Spleen (tissue), 11 donors: ENCODE measurements around the gene MPIG6B. TPM values are rescaled to one million over a fixed set of nuclear protein-coding genes. Genes with fewer than 3 reads are reported as not detected.

ENCODE experiments used
- DNase-seq: peaks from one replicate; pipeline ENCODE4 v3.0.0-alpha.2; 2020
- H3K27ac ChIP-seq, 8 donors: fragments of 200-600 bp; sonication (generic) in 7 of 8; 1 replicate in 4 of 8; 2 replicates in 4 of 8; pipeline versions ENCODE4 v1.5.0 to v1.8.0; 2016 to 2021; ENCODE audit warnings: inconsistent platforms in 4 of 8, mild to moderate bottlenecking in 4 of 8, moderate library complexity in 1 of 8
- H3K27me3 ChIP-seq, 7 donors: fragments of 200-600 bp; sonication (generic) in 6 of 7; replicated peaks in 1 of 7; 1 replicate in 4 of 7; 2 replicates in 3 of 7; pipeline versions ENCODE4 v1.5.0 to v1.8.0; 2016 to 2021; ENCODE audit warnings: inconsistent platforms in 3 of 7, mild to moderate bottlenecking in 1 of 7
- H3K36me3 ChIP-seq, 6 donors: fragments of 200-600 bp; sonication (generic) in 5 of 6; 1 replicate in 4 of 6; 2 replicates in 2 of 6; pipeline versions ENCODE4 v1.5.0 to v1.8.0; 2016 to 2021; ENCODE audit warnings: inconsistent platforms in 2 of 6
- H3K4me1 ChIP-seq, 6 donors: fragments of 200-600 bp; sonication (generic) in 5 of 6; 1 replicate in 3 of 6; 2 replicates in 3 of 6; pipeline versions ENCODE4 v1.5.0 to v1.8.0; 2016 to 2021; ENCODE audit warnings: inconsistent platforms in 3 of 6
- H3K4me3 ChIP-seq, 8 donors: fragments of 200-600 bp; sonication (generic) in 7 of 8; 1 replicate in 4 of 8; 2 replicates in 4 of 8; pipeline versions ENCODE4 v1.5.0 to v1.8.0; 2016 to 2021; ENCODE audit warnings: inconsistent platforms in 4 of 8, mild to moderate bottlenecking in 4 of 8, moderate library complexity in 2 of 8
- H3K9me3 ChIP-seq, 8 donors: fragments of 200-600 bp; sonication (generic) in 7 of 8; 1 replicate in 4 of 8; 2 replicates in 4 of 8; pipeline versions ENCODE4 v1.5.0 to v1.8.0; 2016 to 2021; ENCODE audit warnings: inconsistent platforms in 4 of 8
- CTCF ChIP-seq, 11 experiments: fragments of 200-600 bp in 7 of 11; fragments of 450-650 bp in 4 of 11; sonication (generic) in 4 of 11; IDR thresholded peaks in 8 of 11; conservative IDR thresholded peaks in 3 of 11; 1 replicate in 7 of 11; 2 replicates in 4 of 11; pipeline versions ENCODE4 v1.4.0 to v1.8.0; 2016 to 2021; ENCODE audit warnings: antibody characterized with exemption in 11 of 11, inconsistent platforms in 4 of 11, mild to moderate bottlenecking in 1 of 11
- POLR2A ChIP-seq, 3 donors: fragments of 450-650 bp; IDR thresholded peaks; one replicate each; pipeline ENCODE4 v1.5.1; 2017; ENCODE audit warnings: antibody characterized with exemption in 3 of 3, mild to moderate bottlenecking in 1 of 3
- POLR2AphosphoS5 ChIP-seq, 3 donors: sonication (generic); formaldehyde crosslinking; IDR thresholded peaks; one replicate each; pipeline ENCODE4 v1.5.1; 2017; ENCODE audit warnings: antibody characterized with exemption in 3 of 3
- WGBS, 5 donors: extraction: QIAGEN DNeasy Blood & Tissue Kit in 3 of 5; methylation state at CpG; one replicate each; pipeline versions ENCODE4 v1.1.5 to v1.1.7; 2013 to 2018; 5-methylcytosine and 5-hydroxymethylcytosine counted together
- intact Hi-C: fragments of 100-400 bp; cut with DNase I; formaldehyde crosslinking; loops from one replicate; pipeline ENCODE4 v1.15.0; 2023; ENCODE audit warnings: low total_unique reads
- polyA plus RNA-seq, 3 donors: library from polyadenylated mRNA; stranded (reverse); fragments of 200-250 nt; gene quantifications; one replicate each; pipeline ENCODE4 v1.2.1, GENCODE V29; 2013
- total RNA-seq, 7 donors: library from RNA; depleted of rRNA in 3 of 7; stranded (reverse); fragments of >200 nt in 3 of 7; fragmentation: NEBNext Ultra II Directional in 4 of 7; extraction: Animal tissue kit (Norgen Biotek cat#: 25700) in 4 of 7; gene quantifications; one replicate each; pipeline versions ENCODE4 v1.1.0 to v1.2.1, GENCODE V29; 2016 to 2021
- donor health status: healthy with polysubstance abuse.
- donor health status: DM: no; HTN: no; CAD: no; lungs with moderate emphysema.
- donor health status: DM: no; HTN: no; CAD: no.
- donor health status: Bipolar disorder and iron deficiency.
- donor health status: healthy.
- donor health status: DM: no; HTN: no; CAD: no.
- donor health status: DM: yes; HTN: yes; CAD: no.

The MPIG6B gene
- total and polyA plus RNA-seq, 10 donors, result 0.46 to 15.1 (median 9.3) TPM

- intact Hi-C loops, result loop anchor here (10.0 kb wide), 2 partner anchors 55 to 85 kb away; partner anchors contain the start of genes HSPA1B and VARS1
Observed at GRCh38 chr6:31739639-31740396, 16.6 kb downstream of the MPIG6B start, which contains the start of gene MSH5. Gene MSH5, plus strand, starts transcription at chr6:31740005. Its CDS starts 462 bp downstream, at chr6:31740467.

GRCh38 chr6:31740397-31741223, 17.4 kb downstream of the MPIG6B start:
- Histone ChIP-seq H3K4me3 (peak overlapping the region; percentile 74 to 93 (median 86)), H3K27ac (peak overlapping the region; percentile 70 to 99 (median 90)), H3K4me1 (peaks cover 26 to 50% (median 45%) of the 10 kb centered on the region in 6 donors), H3K36me3 (peaks cover 0 to 15% (median 0%) of the 10 kb centered on the region in 6 donors), H3K27me3 (no peaks in the 10 kb centered on the region), H3K9me3 (no peaks in the 10 kb centered on the region)
- WGBS, 5 donors, result 5 to 9% (median 8%) methylated on average over 24 to 29 of the region's 29 CpGs
- intact Hi-C loops, result no loop called here
- TF ChIP-seq POLR2AphosphoS5 (IDR thresholded peaks at IDR 0.05), result no peak
- TF ChIP-seq POLR2A (IDR thresholded peaks at IDR 0.05), result peak in 1 of 3 donors; percentile 28
- peak; percentile 92 for DNase-seq

More at GRCh38 chr6:31739639-31740396, 16.6 kb downstream of the MPIG6B start, which contains the start of gene MSH5:
- WGBS, 5 donors, result 0 to 1% (median 1%) methylated on average over 38 to 58 of the region's 58 CpGs
- H3K27ac ChIP-seq, result peak within 1 kb of the TSS; percentile 70 to 99 (median 96)
- H3K36me3 ChIP-seq, result peaks cover 0 to 15% (median 0%) of the 10 kb centered on the region in 6 donors
- TF ChIP-seq POLR2AphosphoS5 (IDR thresholded peaks at IDR 0.05) (peak; percentile 82 to 92 (median 90)), POLR2A (IDR thresholded peaks at IDR 0.05) (no peak)
- H3K4me1 ChIP-seq, result peaks cover 26 to 54% (median 47%) of the 10 kb centered on the region in 6 donors
- peak within 1 kb of the TSS; percentile 74 to 95 (median 86) for H3K4me3 ChIP-seq
- DNase-seq, result peak; percentile 98
- no peaks in the 10 kb centered on the region for H3K9me3 ChIP-seq
- H3K27me3 ChIP-seq, result no peaks in the 10 kb centered on the region

- H3K4me1 ChIP-seq, result peaks cover 23 to 45% (median 39%) of the 10 kb centered on the region in 6 donors
- no peak for DNase-seq
- no peaks in the 10 kb centered on the region for H3K9me3 ChIP-seq
- intact Hi-C loops, result no loop called here
- no peak overlapping the region for H3K27ac ChIP-seq
- 91 to 96% (median 95%) methylated on average over 2 of the region's 2 CpGs for WGBS, 5 donors
- H3K36me3 ChIP-seq, result peaks cover 0 to 15% (median 0%) of the 10 kb centered on the region in 6 donors
- no peak for TF ChIP-seq POLR2AphosphoS5 (IDR thresholded peaks at IDR 0.05)
- TF ChIP-seq CTCF (IDR thresholded peaks at IDR 0.05 in 8 of 11, conservative IDR thresholded peaks at IDR 0.05 in 3 of 11), result no peak
- TF ChIP-seq POLR2A (IDR thresholded peaks at IDR 0.05), result no peak
- H3K4me3 ChIP-seq, result no peak overlapping the region
- no peaks in the 10 kb centered on the region for H3K27me3 ChIP-seq
Observed at GRCh38 chr6:31741815-31742214, 18.6 kb downstream of the MPIG6B start.

- no peak for DNase-seq
- H3K27ac ChIP-seq, result no peak overlapping the region
- no peaks in the 10 kb centered on the region for H3K27me3 ChIP-seq
- TF ChIP-seq POLR2A (IDR thresholded peaks at IDR 0.05) (no peak), CTCF (IDR thresholded peaks at IDR 0.05 in 8 of 11, conservative IDR thresholded peaks at IDR 0.05 in 3 of 11) (no peak), POLR2AphosphoS5 (IDR thresholded peaks at IDR 0.05) (no peak)
- intact Hi-C loops, result no loop called here
- 93 to 97% (median 96%) methylated on average over 3 of the region's 3 CpGs for WGBS, 5 donors
- H3K4me3 ChIP-seq, result no peak overlapping the region
- H3K4me1 ChIP-seq, result peaks cover 12 to 34% (median 28%) of the 10 kb centered on the region in 6 donors
- peaks cover 0 to 15% (median 0%) of the 10 kb centered on the region in 6 donors for H3K36me3 ChIP-seq
- H3K9me3 ChIP-seq, result no peaks in the 10 kb centered on the region
Observed at GRCh38 chr6:31742894-31743293, 19.7 kb downstream of the MPIG6B start.
